Loucy (cell line): ENCODE results near the gene ZSWIM4.
A peak's percentile ranks its signal among the peaks of the same experiment; 100 is the strongest.

Experiments
- H2AFZ ChIP-seq: fragments of 200-600 bp; sonication (generic); 2 replicates; pipeline ENCODE4 v1.6.0; 2016; ENCODE audit warnings: antibody characterized with exemption, mild to moderate bottlenecking, low read length, moderate library complexity
- H3F3A ChIP-seq: fragments of 200-600 bp; 2 replicates; pipeline ENCODE4 v1.6.0; 2016; ENCODE audit warnings: antibody characterized with exemption, low read depth, mild to moderate bottlenecking
- H3K27me3 ChIP-seq: fragments of 200-600 bp; sonication (generic); 2 replicates; pipeline ENCODE4 v1.6.1; 2014; ENCODE audit warnings: low read length, mild to moderate bottlenecking; ENCODE audit not compliant: insufficient read depth, poor library complexity, severe bottlenecking
- H3K36me3 ChIP-seq: fragments of 200-600 bp; sonication (generic); 2 replicates; pipeline ENCODE4 v1.6.1; 2016; ENCODE audit warnings: low read length; ENCODE audit not compliant: insufficient read depth
- H3K4me1 ChIP-seq: fragments of 200-600 bp; sonication (generic); 2 replicates; pipeline ENCODE4 v1.5.1; 2014; ENCODE audit warnings: low read length, mild to moderate bottlenecking; ENCODE audit not compliant: insufficient read depth, poor library complexity, severe bottlenecking
- H3K4me2 ChIP-seq: fragments of 200-600 bp; sonication (generic); 2 replicates; pipeline ENCODE4 v1.6.0; 2014; ENCODE audit warnings: antibody characterized with exemption, low read length, low read depth, mild to moderate bottlenecking; ENCODE audit not compliant: poor library complexity, severe bottlenecking
- H3K4me3 ChIP-seq: fragments of 200-600 bp; sonication (generic); 2 replicates; pipeline ENCODE4 v1.5.1; 2014; ENCODE audit warnings: low read length, mild to moderate bottlenecking, mixed read lengths; ENCODE audit not compliant: poor library complexity, severe bottlenecking
- H3K79me2 ChIP-seq: fragments of 200-600 bp; sonication (generic); 2 replicates; pipeline ENCODE4 v1.6.1; 2014; ENCODE audit warnings: low read length; ENCODE audit not compliant: insufficient read depth
- H3K9ac ChIP-seq: fragments of 200-600 bp; sonication (generic); 2 replicates; pipeline ENCODE4 v1.6.0; 2014; ENCODE audit warnings: mild to moderate bottlenecking, low read depth, low read length, moderate library complexity; ENCODE audit not compliant: poor library complexity, severe bottlenecking
- H3K9me2 ChIP-seq: fragments of 200-600 bp; sonication (generic); replicated peaks from 2 replicates; pipeline ENCODE4 v1.6.1; 2016; ENCODE audit warnings: low read depth, low read length, mixed read lengths
- H3K9me3 ChIP-seq: fragments of 200-600 bp; sonication (generic); 2 replicates; pipeline ENCODE4 v1.6.1; 2014; ENCODE audit warnings: mild to moderate bottlenecking, antibody characterized with exemption, low read length, low read depth; ENCODE audit not compliant: insufficient read depth
- H4K20me1 ChIP-seq: fragments of 200-600 bp; sonication (generic); 2 replicates; pipeline ENCODE4 v1.6.0; 2014; ENCODE audit warnings: antibody characterized with exemption, low read length, mild to moderate bottlenecking; ENCODE audit not compliant: insufficient read depth, poor library complexity, severe bottlenecking
- EZH2phosphoT487 ChIP-seq: fragments of 200-600 bp; IDR thresholded peaks from 2 replicates; pipeline ENCODE4 v1.6.1; 2018; ENCODE audit warnings: antibody characterized with exemption, mild to moderate bottlenecking, moderate library complexity, borderline replicate concordance
- TF ChIP-seq, protein P1 (sequence below): fragments of 200-600 bp; sonication (generic); conservative IDR thresholded peaks from 2 replicates; pipeline ENCODE4 v1.5.1; 2014; ENCODE audit warnings: mild to moderate bottlenecking, antibody characterized with exemption, low read length

ZSWIM4 gene

DNA sequence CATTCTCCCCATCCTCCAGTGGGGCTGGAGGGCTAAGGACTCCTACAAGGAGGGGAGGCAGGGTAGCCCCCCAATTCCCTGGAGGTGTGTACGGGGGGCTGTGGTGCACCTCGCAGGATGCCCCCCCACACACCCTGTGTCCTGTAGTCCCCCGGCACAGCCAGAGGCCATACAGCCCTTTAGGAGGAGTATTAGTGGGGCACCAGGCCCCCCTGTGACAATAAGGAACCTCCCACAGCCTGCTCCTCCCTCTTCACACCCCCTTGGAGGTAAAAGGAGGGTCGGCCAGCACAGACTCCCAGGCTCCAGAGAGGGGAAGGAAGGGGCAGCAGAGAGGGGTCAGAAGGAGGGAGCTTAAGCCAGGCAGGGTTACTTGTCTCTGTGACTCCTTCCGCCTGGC lies 81.6 kb downstream of the ZSWIM4 start, which contains the start of gene NANOS3:
Gene NANOS3 (plus strand): TSS at position 301 of the 400 bp plus-strand sequence. CDS start 115 bp downstream, outside the sequence.
- Histone ChIP-seq H3K4me3 (no peak within 1 kb of the TSS), H3K9ac (no peak within 1 kb of the TSS), H3K9me3 (no peaks in the 10 kb centered on the region), H3F3A (no peaks in the 10 kb centered on the region), H4K20me1 (peaks cover 7% of the 10 kb centered on the region), H2AFZ (no peak within 1 kb of the TSS), H3K27me3 (no peaks in the 10 kb centered on the region), H3K36me3 (no peaks in the 10 kb centered on the region; the same call in 1 of the 2 replicates), H3K9me2 (no peaks in the 10 kb centered on the region), H3K4me2 (no peak within 1 kb of the TSS), H3K4me1 (peaks cover 16% of the 10 kb centered on the region), H3K79me2 (peaks cover 8% of the 10 kb centered on the region; the same call in 1 of the 2 replicates)
- TF ChIP-seq, protein P1, sequence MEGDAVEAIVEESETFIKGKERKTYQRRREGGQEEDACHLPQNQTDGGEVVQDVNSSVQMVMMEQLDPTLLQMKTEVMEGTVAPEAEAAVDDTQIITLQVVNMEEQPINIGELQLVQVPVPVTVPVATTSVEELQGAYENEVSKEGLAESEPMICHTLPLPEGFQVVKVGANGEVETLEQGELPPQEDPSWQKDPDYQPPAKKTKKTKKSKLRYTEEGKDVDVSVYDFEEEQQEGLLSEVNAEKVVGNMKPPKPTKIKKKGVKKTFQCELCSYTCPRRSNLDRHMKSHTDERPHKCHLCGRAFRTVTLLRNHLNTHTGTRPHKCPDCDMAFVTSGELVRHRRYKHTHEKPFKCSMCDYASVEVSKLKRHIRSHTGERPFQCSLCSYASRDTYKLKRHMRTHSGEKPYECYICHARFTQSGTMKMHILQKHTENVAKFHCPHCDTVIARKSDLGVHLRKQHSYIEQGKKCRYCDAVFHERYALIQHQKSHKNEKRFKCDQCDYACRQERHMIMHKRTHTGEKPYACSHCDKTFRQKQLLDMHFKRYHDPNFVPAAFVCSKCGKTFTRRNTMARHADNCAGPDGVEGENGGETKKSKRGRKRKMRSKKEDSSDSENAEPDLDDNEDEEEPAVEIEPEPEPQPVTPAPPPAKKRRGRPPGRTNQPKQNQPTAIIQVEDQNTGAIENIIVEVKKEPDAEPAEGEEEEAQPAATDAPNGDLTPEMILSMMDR = no peak
- no peak for TF ChIP-seq EZH2phosphoT487

DNA sequence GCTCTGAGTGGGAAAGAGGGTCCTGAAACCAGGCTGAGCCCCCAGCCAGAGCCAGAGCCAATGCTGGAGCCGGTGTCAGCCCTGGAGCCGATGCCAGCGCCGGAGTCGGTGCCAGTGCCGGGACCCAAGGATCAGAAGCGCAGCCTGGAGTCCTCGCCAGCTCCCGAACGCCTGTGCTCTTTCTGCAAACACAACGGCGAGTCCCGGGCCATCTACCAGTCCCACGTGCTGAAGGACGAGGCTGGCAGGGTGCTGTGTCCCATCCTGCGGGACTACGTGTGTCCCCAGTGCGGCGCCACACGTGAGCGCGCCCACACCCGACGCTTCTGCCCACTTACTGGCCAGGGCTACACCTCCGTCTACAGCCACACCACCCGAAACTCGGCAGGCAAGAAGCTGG lies 82.1 kb downstream of the ZSWIM4 start:
- Histone ChIP-seq H3K4me2 (no peak overlapping the region), H3K36me3 (no peaks in the 10 kb centered on the region; the same call in 1 of the 2 replicates), H3K4me1 (peaks cover 21% of the 10 kb centered on the region), H3K4me3 (no peak overlapping the region), H3F3A (no peaks in the 10 kb centered on the region), H3K79me2 (peaks cover 7% of the 10 kb centered on the region; the same call in 1 of the 2 replicates), H3K9me3 (no peaks in the 10 kb centered on the region), H3K9me2 (no peaks in the 10 kb centered on the region), H2AFZ (no peak overlapping the region), H4K20me1 (peaks cover 7% of the 10 kb centered on the region), H3K9ac (no peak overlapping the region), H3K27me3 (no peaks in the 10 kb centered on the region)
- TF ChIP-seq, protein P1 = no peak
- TF ChIP-seq EZH2phosphoT487 = no peak

DNA sequence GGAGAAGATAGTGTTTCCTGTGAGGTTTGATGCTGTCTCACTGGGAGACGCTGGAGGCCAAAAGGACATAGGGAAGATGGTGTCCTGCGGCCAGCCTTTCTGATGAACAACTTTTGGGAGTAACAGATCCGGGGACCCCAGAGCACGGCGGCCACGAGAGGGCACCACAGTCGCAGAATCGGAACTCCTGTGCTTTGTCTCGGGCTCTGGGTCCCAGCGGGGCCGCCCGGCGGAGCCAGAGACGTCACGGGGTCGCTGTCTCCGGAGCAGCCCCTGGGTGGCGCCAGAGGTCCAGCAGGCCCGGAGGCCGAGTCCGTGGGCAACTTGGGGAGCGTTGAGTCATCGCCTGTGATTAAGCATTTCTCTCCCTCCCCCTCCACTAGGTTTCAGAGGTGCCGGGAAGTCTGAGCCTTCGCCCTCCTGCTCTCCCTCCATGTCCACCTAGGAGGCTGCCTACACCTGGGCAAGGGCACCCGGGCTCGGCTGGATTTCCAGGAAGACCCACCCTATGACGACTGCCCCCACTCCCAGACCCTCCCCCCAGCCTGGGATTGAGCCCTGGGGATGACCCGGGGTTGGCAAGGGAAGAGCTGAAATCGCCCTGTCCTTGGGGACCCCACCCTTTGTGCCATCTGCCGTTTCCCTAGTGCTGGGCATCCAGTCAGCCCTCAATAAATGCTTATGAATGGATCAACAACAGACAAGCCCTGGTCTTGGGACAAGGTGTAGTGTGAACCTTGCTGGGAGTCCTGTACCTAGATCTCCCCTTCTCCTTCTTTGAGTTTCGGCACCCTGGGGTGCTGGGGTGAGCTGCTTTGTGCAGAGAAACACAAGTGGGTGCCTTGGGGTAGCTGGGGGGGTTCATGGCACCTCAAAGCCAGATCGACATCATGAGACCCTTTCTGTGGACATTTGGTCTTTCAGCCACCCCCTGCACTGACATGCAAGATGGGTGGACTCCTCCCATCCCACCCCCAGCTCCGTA lies 85.1 kb downstream of the ZSWIM4 start:
- H3K36me3 ChIP-seq = no peaks in the 10 kb centered on the region
- H2AFZ ChIP-seq = no peak overlapping the region
- TF ChIP-seq, protein P1 = peak; percentile 97
- TF ChIP-seq EZH2phosphoT487 = no peak
- no peaks in the 10 kb centered on the region for H3F3A ChIP-seq
- no peaks in the 10 kb centered on the region for H3K27me3 ChIP-seq
- H3K79me2 ChIP-seq = no peaks in the 10 kb centered on the region; the same call in 1 of the 2 replicates
- H3K9me3 ChIP-seq = no peaks in the 10 kb centered on the region
- H3K4me1 ChIP-seq = peaks cover 38% of the 10 kb centered on the region
- peak overlapping the region; percentile 79 for H3K4me2 ChIP-seq
- peak overlapping the region; percentile 72 for H3K9ac ChIP-seq
- peaks cover 5% of the 10 kb centered on the region for H4K20me1 ChIP-seq
- H3K9me2 ChIP-seq = no peaks in the 10 kb centered on the region
- H3K4me3 ChIP-seq = peak overlapping the region; percentile 68
